Activated T-helper 17 cell treated with anti-CD3 and anti-CD28 coated beads, Interleukin-2, amount 50 U/mL, for 72 hours (primary cell): Measurements from ENCODE around the gene GBE1. TPM values are rescaled to one million over a fixed set of nuclear protein-coding genes. Genes with fewer than 3 reads are reported as not detected.
A peak's percentile ranks its signal among the peaks of the same experiment; 100 is the strongest.

Experiments
- ATAC-seq: fragments of 150-1000 bp; cut with Tn5 transposase; replicated peaks from 2 replicates; pipeline ENCODE4 v1.10.0; 2021; ENCODE audit warnings: mild to moderate bottlenecking, moderate library complexity
- H3K27ac Mint-ChIP-seq: one replicate; pipeline ENCODE4 v1.8.0; 2022; ENCODE audit warnings: mixed read lengths
- H3K27me3 Mint-ChIP-seq: one replicate; pipeline ENCODE4 v1.8.0; 2022; ENCODE audit warnings: mixed read lengths
- H3K36me3 Mint-ChIP-seq: one replicate; pipeline ENCODE4 v1.8.0; 2022; ENCODE audit warnings: low read depth, mild to moderate bottlenecking, mixed read lengths
- H3K4me1 Mint-ChIP-seq: one replicate; pipeline ENCODE4 v1.8.0; 2022; ENCODE audit warnings: mixed read lengths
- H3K4me3 Mint-ChIP-seq: one replicate; pipeline ENCODE4 v1.8.0; 2022; ENCODE audit warnings: mild to moderate bottlenecking, mixed read lengths
- H3K9me3 Mint-ChIP-seq: one replicate; pipeline ENCODE4 v1.8.0; 2022; ENCODE audit warnings: mixed read lengths
- total RNA-seq, 2 donors: library from RNA; stranded (reverse); gene quantifications; one replicate each; pipeline ENCODE4 v1.2.3, GENCODE V29; 2022

GBE1 gene
- total RNA-seq, 2 donors from 2014 or later = 64.4 to 251 TPM

- no peak overlapping the region for H3K27ac Mint-ChIP-seq
- ATAC-seq = no peak
- H3K9me3 Mint-ChIP-seq = no peaks in the 10 kb centered on the region
- H3K36me3 Mint-ChIP-seq = peaks cover 77% of the 10 kb centered on the region
- H3K4me1 Mint-ChIP-seq = peaks cover 5% of the 10 kb centered on the region
- no peak overlapping the region for H3K4me3 Mint-ChIP-seq
- H3K27me3 Mint-ChIP-seq = no peaks in the 10 kb centered on the region
These were observed 61.7 kb downstream of the GBE1 start for GRCh38 chr3:81699536-81700320.

- no peak overlapping the region for H3K27ac Mint-ChIP-seq
- no peak overlapping the region for H3K4me3 Mint-ChIP-seq
- no peak for ATAC-seq
- H3K36me3 Mint-ChIP-seq = peaks cover 67% of the 10 kb centered on the region
- no peaks in the 10 kb centered on the region for H3K27me3 Mint-ChIP-seq
- H3K4me1 Mint-ChIP-seq = peaks cover 5% of the 10 kb centered on the region
- H3K9me3 Mint-ChIP-seq = no peaks in the 10 kb centered on the region
These were observed 65.4 kb downstream of the GBE1 start for GRCh38 chr3:81696090-81696489.

- Mint-ChIP-seq H3K9me3 (no peaks in the 10 kb centered on the region), H3K27me3 (no peaks in the 10 kb centered on the region), H3K27ac (no peak overlapping the region), H3K36me3 (peaks cover 68% of the 10 kb centered on the region), H3K4me1 (peaks cover 5% of the 10 kb centered on the region), H3K4me3 (no peak overlapping the region)
- ATAC-seq = no peak
These were observed 66.1 kb downstream of the GBE1 start for GRCh38 chr3:81695302-81695701.

- Mint-ChIP-seq H3K4me1 (peaks cover 10% of the 10 kb centered on the region), H3K9me3 (no peaks in the 10 kb centered on the region), H3K4me3 (no peak overlapping the region), H3K36me3 (peaks cover 70% of the 10 kb centered on the region), H3K27ac (no peak overlapping the region), H3K27me3 (no peaks in the 10 kb centered on the region)
- no peak for ATAC-seq
These were observed 66.8 kb downstream of the GBE1 start for GRCh38 chr3:81694662-81695061.

- H3K36me3 Mint-ChIP-seq = peaks cover 67% of the 10 kb centered on the region
- no peaks in the 10 kb centered on the region for H3K27me3 Mint-ChIP-seq
- H3K9me3 Mint-ChIP-seq = no peaks in the 10 kb centered on the region
- H3K4me3 Mint-ChIP-seq = no peak overlapping the region
- peaks cover 10% of the 10 kb centered on the region for H3K4me1 Mint-ChIP-seq
- no peak overlapping the region for H3K27ac Mint-ChIP-seq
- no peak for ATAC-seq
These were observed 68.7 kb downstream of the GBE1 start for GRCh38 chr3:81692766-81693165.

GRCh38 chr3:81689617-81690016, 71.8 kb downstream of the GBE1 start:
- Mint-ChIP-seq H3K4me3 (no peak overlapping the region), H3K36me3 (peaks cover 66% of the 10 kb centered on the region), H3K27ac (no peak overlapping the region), H3K27me3 (no peaks in the 10 kb centered on the region), H3K4me1 (peaks cover 17% of the 10 kb centered on the region), H3K9me3 (no peaks in the 10 kb centered on the region)
- no peak for ATAC-seq

GRCh38 chr3:81684751-81685395, 76.6 kb downstream of the GBE1 start:
- Mint-ChIP-seq H3K27ac (no peak overlapping the region), H3K27me3 (no peaks in the 10 kb centered on the region), H3K36me3 (peaks cover 87% of the 10 kb centered on the region), H3K9me3 (no peaks in the 10 kb centered on the region), H3K4me3 (no peak overlapping the region), H3K4me1 (peaks cover 13% of the 10 kb centered on the region)
- peak; percentile 39 for ATAC-seq

GRCh38 chr3:81676706-81677456, 84.6 kb downstream of the GBE1 start:
- H3K4me1 Mint-ChIP-seq = peaks cover 4% of the 10 kb centered on the region
- no peak for ATAC-seq
- no peak overlapping the region for H3K4me3 Mint-ChIP-seq
- H3K27ac Mint-ChIP-seq = no peak overlapping the region
- H3K36me3 Mint-ChIP-seq = peaks cover 35% of the 10 kb centered on the region
- H3K27me3 Mint-ChIP-seq = no peaks in the 10 kb centered on the region
- H3K9me3 Mint-ChIP-seq = no peaks in the 10 kb centered on the region

- H3K27ac Mint-ChIP-seq = no peak overlapping the region
- ATAC-seq = no peak
- H3K4me1 Mint-ChIP-seq = peaks cover 4% of the 10 kb centered on the region
- no peaks in the 10 kb centered on the region for H3K27me3 Mint-ChIP-seq
- H3K36me3 Mint-ChIP-seq = peaks cover 36% of the 10 kb centered on the region
- H3K9me3 Mint-ChIP-seq = no peaks in the 10 kb centered on the region
- no peak overlapping the region for H3K4me3 Mint-ChIP-seq
These were observed 86.8 kb downstream of the GBE1 start for GRCh38 chr3:81674690-81675089.

GRCh38 chr3:81668283-81668682, 93.2 kb downstream of the GBE1 start:
- ATAC-seq = peak; percentile 76
- Mint-ChIP-seq H3K36me3 (peaks cover 42% of the 10 kb centered on the region), H3K4me1 (peaks cover 9% of the 10 kb centered on the region), H3K27ac (no peak overlapping the region), H3K27me3 (no peaks in the 10 kb centered on the region), H3K9me3 (no peaks in the 10 kb centered on the region), H3K4me3 (no peak overlapping the region)

- Mint-ChIP-seq H3K9me3 (no peaks in the 10 kb centered on the region), H3K27me3 (no peaks in the 10 kb centered on the region), H3K27ac (no peak overlapping the region), H3K36me3 (peaks cover 44% of the 10 kb centered on the region), H3K4me3 (no peak overlapping the region), H3K4me1 (peaks cover 9% of the 10 kb centered on the region)
- ATAC-seq = no peak
These were observed 94.8 kb downstream of the GBE1 start for GRCh38 chr3:81666502-81667121.

GRCh38 chr3:81663114-81663513, 98.3 kb downstream of the GBE1 start:
- Mint-ChIP-seq H3K9me3 (no peaks in the 10 kb centered on the region), H3K27ac (no peak overlapping the region)

GRCh38 chr3:81660036-81660435, 101.4 kb downstream of the GBE1 start:
- Mint-ChIP-seq H3K4me3 (no peak overlapping the region), H3K9me3 (no peaks in the 10 kb centered on the region), H3K4me1 (no peaks in the 10 kb centered on the region), H3K27me3 (no peaks in the 10 kb centered on the region), H3K27ac (peak overlapping the region; percentile 30), H3K36me3 (peaks cover 57% of the 10 kb centered on the region)
- no peak for ATAC-seq

More at GRCh38 chr3:81663114-81663513, 98.3 kb downstream of the GBE1 start:
- Mint-ChIP-seq H3K4me3 (no peak overlapping the region), H3K4me1 (peaks cover 9% of the 10 kb centered on the region), H3K36me3 (peaks cover 42% of the 10 kb centered on the region), H3K27me3 (no peaks in the 10 kb centered on the region)
- no peak for ATAC-seq

GRCh38 chr3:81658322-81658997, 103.0 kb downstream of the GBE1 start:
- no peak overlapping the region for H3K4me3 Mint-ChIP-seq
- no peaks in the 10 kb centered on the region for H3K4me1 Mint-ChIP-seq
- peaks cover 57% of the 10 kb centered on the region for H3K36me3 Mint-ChIP-seq
- no peak for ATAC-seq
- H3K27ac Mint-ChIP-seq = no peak overlapping the region
- H3K9me3 Mint-ChIP-seq = no peaks in the 10 kb centered on the region
- H3K27me3 Mint-ChIP-seq = no peaks in the 10 kb centered on the region
